Peyer's patch (tissue), 4 donors: ENCODE measurements around the gene UGT1A6. TPM values are rescaled to one million over a fixed set of nuclear protein-coding genes. Genes with fewer than 3 reads are reported as not detected.

Experiments used
- DNase-seq, 3 donors: peaks; one replicate each; pipeline ENCODE4 v3.0.0-alpha.2; 2017 to 2019
- H3K27ac ChIP-seq, 4 donors: fragments of 200-600 bp; sonication (generic); one replicate each; pipeline ENCODE4 v1.5.1; 2016 to 2019
- H3K27me3 ChIP-seq, 2 donors: fragments of 200-600 bp; sonication (generic); one replicate each; pipeline ENCODE4 v1.5.1; 2019
- H3K36me3 ChIP-seq, 3 donors: fragments of 200-600 bp; sonication (generic); one replicate each; pipeline ENCODE4 v1.5.1; 2016 to 2019
- H3K4me1 ChIP-seq, 4 donors: fragments of 200-600 bp; sonication (generic); one replicate each; pipeline ENCODE4 v1.5.1; 2016 to 2019
- H3K4me3 ChIP-seq, 4 donors: fragments of 200-600 bp; sonication (generic); 1 replicate in 3 of 4; 2 replicates in 1 of 4; pipeline ENCODE4 v1.5.1; 2016 to 2019; ENCODE audit warnings: mild to moderate bottlenecking in 1 of 4
- H3K9me3 ChIP-seq, 4 donors: fragments of 200-600 bp; sonication (generic); one replicate each; pipeline ENCODE4 v1.5.1; 2016 to 2019; ENCODE audit warnings: mild to moderate bottlenecking in 1 of 4
- POLR2A ChIP-seq, 2 donors: fragments of 450-650 bp; IDR thresholded peaks; one replicate each; pipeline ENCODE4 v1.5.1; 2017; ENCODE audit warnings: antibody characterized with exemption in 2 of 2, mild to moderate bottlenecking in 2 of 2, moderate library complexity in 2 of 2
- total RNA-seq, 4 donors: library from RNA; depleted of rRNA; stranded (reverse); fragments of >200 nt; gene quantifications; one replicate each; pipeline ENCODE4 v1.1.0, GENCODE V29; 2016
- TF ChIP-seq, protein P1 (sequence below), 6 experiments: fragments of 450-650 bp in 4 of 6; fragments of 200-600 bp in 2 of 6; sonication (generic) in 1 of 6; IDR thresholded peaks; one replicate each; pipeline ENCODE4 v1.5.1; 2017 to 2019; ENCODE audit warnings: antibody characterized with exemption in 6 of 6, mild to moderate bottlenecking in 3 of 6, moderate library complexity in 1 of 6

UGT1A6 gene
- total RNA-seq, 4 donors from 2014 or later = 37.7 to 57.4 (median 46.0) TPM; not detected in 1

DNA sequence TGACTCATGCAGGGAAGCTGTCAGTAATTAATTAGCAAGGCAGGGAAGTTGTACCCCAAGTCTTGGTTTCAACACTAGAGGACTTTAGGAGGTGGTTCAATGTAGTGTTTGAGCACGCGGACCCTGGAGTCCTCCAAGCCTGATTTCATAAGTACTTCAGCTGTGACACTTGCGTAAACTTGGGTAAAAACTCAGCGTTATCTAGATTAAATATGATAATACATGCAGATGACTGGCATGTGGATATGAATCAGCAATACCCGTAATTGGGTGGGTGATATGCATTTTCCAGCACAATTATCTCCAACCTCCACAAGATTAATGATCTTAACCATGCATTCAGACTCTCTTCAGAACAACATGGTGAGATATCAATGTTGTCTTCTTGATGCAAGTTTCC, 5.8 kb upstream of the UGT1A6 start:
- Histone ChIP-seq H3K9me3 (no peaks in the 10 kb centered on the region), H3K36me3 (no peaks in the 10 kb centered on the region), H3K4me3 (no peak overlapping the region), H3K4me1 (peaks cover 0 to 22% (median 0%) of the 10 kb centered on the region in 4 donors), H3K27ac (no peak overlapping the region), H3K27me3 (no peaks in the 10 kb centered on the region)
- no peak for TF ChIP-seq POLR2A (IDR thresholded peaks at IDR 0.05)
- TF ChIP-seq, protein P1, sequence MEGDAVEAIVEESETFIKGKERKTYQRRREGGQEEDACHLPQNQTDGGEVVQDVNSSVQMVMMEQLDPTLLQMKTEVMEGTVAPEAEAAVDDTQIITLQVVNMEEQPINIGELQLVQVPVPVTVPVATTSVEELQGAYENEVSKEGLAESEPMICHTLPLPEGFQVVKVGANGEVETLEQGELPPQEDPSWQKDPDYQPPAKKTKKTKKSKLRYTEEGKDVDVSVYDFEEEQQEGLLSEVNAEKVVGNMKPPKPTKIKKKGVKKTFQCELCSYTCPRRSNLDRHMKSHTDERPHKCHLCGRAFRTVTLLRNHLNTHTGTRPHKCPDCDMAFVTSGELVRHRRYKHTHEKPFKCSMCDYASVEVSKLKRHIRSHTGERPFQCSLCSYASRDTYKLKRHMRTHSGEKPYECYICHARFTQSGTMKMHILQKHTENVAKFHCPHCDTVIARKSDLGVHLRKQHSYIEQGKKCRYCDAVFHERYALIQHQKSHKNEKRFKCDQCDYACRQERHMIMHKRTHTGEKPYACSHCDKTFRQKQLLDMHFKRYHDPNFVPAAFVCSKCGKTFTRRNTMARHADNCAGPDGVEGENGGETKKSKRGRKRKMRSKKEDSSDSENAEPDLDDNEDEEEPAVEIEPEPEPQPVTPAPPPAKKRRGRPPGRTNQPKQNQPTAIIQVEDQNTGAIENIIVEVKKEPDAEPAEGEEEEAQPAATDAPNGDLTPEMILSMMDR (IDR thresholded peaks at IDR 0.05) = no peak
- no peak for DNase-seq

DNA sequence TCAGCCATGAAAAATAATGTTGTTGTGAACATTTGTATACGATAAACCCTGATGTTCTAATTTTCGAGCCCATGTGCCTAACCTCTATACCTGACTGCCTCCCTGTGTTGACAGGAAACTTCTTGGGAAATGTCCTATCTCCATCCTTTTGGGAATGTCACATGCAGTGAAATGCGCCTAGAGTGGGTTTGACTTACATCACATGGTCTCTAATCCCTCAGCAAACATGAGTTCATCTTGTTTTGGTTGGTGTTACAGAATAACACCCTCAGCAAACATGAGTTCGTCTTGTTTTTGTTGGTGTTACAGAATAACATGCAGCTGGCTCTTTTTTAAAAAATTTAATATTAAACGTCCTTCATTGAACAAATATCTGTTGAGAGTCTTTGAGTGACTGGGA, 4.3 kb upstream of the UGT1A6 start:
- TF ChIP-seq, protein P1 (IDR thresholded peaks at IDR 0.05) = no peak
- TF ChIP-seq POLR2A (IDR thresholded peaks at IDR 0.05) = no peak
- H3K4me1 ChIP-seq = peaks cover 0 to 27% (median 0%) of the 10 kb centered on the region in 4 donors
- H3K27me3 ChIP-seq = no peaks in the 10 kb centered on the region
- H3K27ac ChIP-seq = no peak overlapping the region
- no peaks in the 10 kb centered on the region for H3K36me3 ChIP-seq
- no peak for DNase-seq
- no peak overlapping the region for H3K4me3 ChIP-seq
- no peaks in the 10 kb centered on the region for H3K9me3 ChIP-seq

DNA sequence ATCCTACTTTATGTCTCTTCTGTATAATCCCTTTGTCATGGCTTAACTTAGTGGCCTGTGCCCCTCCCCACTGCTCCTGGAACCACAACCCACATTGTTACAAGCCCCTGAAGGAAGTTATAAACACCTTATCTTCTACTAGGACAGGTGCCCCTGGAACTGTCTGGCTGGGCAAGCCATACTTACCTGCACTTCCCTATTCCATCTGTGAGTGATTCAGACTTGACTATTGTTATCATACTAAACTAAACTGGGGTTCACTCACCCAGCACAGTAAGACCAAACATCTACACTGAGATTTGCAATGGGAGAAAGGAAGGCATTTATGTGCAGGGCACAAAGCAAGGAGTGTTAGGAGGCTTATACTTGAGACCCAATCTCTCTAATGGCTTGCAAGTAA, 3.7 kb upstream of the UGT1A6 start:
- Histone ChIP-seq H3K27me3 (no peaks in the 10 kb centered on the region), H3K4me1 (peaks cover 0 to 34% (median 0%) of the 10 kb centered on the region in 4 donors), H3K4me3 (no peak overlapping the region), H3K36me3 (no peaks in the 10 kb centered on the region), H3K9me3 (no peaks in the 10 kb centered on the region), H3K27ac (no peak overlapping the region)
- TF ChIP-seq, protein P1 (IDR thresholded peaks at IDR 0.05) = no peak
- no peak for TF ChIP-seq POLR2A (IDR thresholded peaks at IDR 0.05)
- DNase-seq = no peak

DNA sequence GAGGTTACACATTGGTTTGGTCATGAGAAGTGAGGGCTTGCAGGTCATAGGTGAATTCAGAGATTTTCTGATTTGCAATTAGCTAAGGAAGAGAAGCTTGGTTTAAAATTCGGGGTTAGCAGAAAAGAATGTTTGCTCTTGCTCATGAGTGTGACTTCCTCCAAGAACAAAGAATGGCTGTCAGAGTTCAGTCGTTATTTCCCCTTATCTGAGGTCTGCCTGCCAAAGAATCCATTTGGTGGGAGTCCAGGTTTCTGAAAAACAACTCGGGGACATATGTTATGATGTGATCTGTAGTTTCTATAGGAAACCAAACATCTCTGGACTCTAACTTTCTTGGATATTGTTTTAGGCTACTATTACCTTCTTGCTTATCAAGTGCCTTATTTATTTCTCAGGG, 3.2 kb upstream of the UGT1A6 start:
- no peak for DNase-seq
- H3K36me3 ChIP-seq = no peaks in the 10 kb centered on the region
- TF ChIP-seq, protein P1 (IDR thresholded peaks at IDR 0.05) = no peak
- TF ChIP-seq POLR2A (IDR thresholded peaks at IDR 0.05) = no peak
- no peaks in the 10 kb centered on the region for H3K9me3 ChIP-seq
- H3K27me3 ChIP-seq = no peaks in the 10 kb centered on the region
- no peak overlapping the region for H3K4me3 ChIP-seq
- H3K27ac ChIP-seq = no peak overlapping the region
- peaks cover 0 to 35% (median 0%) of the 10 kb centered on the region in 4 donors for H3K4me1 ChIP-seq

DNA sequence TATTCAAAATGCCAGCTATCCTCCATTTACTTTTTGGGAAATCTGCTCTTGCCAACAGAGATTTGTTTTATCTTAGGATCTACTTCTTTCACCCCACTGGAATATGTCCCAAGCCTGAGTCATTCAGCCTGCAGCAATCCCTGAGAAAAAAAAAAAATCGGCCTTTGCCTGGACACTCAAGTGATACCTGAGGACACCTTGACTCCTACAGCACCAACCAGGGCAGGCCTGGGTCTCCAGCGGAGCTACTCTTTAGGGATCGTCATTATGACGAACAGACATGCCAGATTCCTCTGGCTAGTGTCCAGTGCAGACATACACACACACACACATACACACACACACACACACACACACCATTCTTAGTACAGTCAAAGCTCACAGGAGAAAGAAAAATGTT, 2.2 kb upstream of the UGT1A6 start:
- Histone ChIP-seq H3K27ac (no peak overlapping the region), H3K9me3 (no peaks in the 10 kb centered on the region)
- no peak for TF ChIP-seq POLR2A (IDR thresholded peaks at IDR 0.05)
- TF ChIP-seq, protein P1 (IDR thresholded peaks at IDR 0.05) = no peak

More for the DNA sequence above, 2.2 kb upstream of the UGT1A6 start:
- Histone ChIP-seq H3K27me3 (no peaks in the 10 kb centered on the region), H3K36me3 (no peaks in the 10 kb centered on the region), H3K4me1 (peaks cover 0 to 31% (median 0%) of the 10 kb centered on the region in 4 donors), H3K4me3 (no peak overlapping the region)
- no peak for DNase-seq
